Measurements from ENCODE around the gene CAV3. TPM values are rescaled to one million over a fixed set of nuclear protein-coding genes. Genes with fewer than 3 reads are reported as not detected.

The CAV3 gene
- total RNA-seq, 1 donor from 2014 or later = not detected

DNA sequence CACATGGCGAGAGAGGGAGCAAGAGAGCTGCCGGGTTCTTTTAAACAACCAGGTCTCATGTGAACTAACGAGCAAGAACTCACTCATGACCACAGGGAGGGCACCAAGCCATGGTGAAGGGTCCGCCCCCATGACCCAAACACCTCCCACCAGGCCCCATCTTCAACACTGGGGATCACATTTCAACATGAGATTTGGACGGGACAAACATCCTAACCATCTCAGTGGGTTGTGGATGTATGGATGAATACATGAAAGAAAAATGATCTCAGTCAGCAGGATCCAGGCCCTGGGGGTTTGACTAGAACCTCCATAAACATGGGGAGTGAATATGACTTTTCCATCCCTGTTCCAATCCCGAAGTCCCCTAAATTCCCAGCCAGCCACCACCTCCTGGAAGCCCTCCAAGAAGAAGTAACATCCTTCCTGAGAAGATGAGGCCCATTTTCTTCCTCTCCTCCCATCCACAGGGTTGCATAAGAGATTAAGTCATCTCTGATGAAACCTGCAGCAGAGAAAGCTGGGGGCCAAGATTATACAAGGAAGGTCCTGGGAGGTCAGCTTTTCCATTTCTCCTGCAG is 9.5 kb downstream of the CAV3 start:
- Histone ChIP-seq H3K4me3 (no peak overlapping the region), H3K27ac (no peak overlapping the region), H3K9me3 (no peaks in the 10 kb centered on the region), H3K27me3 (no peaks in the 10 kb centered on the region), H3K36me3 (no peaks in the 10 kb centered on the region), H3K4me1 (no peaks in the 10 kb centered on the region)
- TF ChIP-seq, protein P1, sequence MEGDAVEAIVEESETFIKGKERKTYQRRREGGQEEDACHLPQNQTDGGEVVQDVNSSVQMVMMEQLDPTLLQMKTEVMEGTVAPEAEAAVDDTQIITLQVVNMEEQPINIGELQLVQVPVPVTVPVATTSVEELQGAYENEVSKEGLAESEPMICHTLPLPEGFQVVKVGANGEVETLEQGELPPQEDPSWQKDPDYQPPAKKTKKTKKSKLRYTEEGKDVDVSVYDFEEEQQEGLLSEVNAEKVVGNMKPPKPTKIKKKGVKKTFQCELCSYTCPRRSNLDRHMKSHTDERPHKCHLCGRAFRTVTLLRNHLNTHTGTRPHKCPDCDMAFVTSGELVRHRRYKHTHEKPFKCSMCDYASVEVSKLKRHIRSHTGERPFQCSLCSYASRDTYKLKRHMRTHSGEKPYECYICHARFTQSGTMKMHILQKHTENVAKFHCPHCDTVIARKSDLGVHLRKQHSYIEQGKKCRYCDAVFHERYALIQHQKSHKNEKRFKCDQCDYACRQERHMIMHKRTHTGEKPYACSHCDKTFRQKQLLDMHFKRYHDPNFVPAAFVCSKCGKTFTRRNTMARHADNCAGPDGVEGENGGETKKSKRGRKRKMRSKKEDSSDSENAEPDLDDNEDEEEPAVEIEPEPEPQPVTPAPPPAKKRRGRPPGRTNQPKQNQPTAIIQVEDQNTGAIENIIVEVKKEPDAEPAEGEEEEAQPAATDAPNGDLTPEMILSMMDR (IDR thresholded peaks at IDR 0.05) = no peak
- intact Hi-C loops (cut with DNase I) = no loop called here
- peak in 1 of 2 donors; percentile 25 for DNase-seq (ENCODE audit: low spot score in 2 of 2)

DNA sequence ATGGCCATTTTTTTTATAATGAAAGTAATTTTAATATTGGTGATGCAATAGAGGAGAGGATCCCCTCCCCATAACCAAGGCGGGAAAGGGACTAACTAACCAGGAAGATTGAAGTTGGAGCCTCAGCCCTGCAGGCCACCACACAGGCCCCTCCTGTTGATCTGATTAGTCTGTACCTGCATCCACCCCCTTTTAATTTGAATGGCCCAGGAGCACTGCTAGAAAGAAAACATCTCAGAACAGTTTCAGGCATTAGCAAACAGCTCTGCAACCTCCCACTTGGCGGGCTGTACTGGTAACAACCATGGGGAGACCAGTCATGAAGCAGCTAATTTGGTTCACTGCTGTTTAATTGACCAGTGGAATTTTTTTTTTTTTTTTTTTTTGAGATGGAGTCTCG is 10.3 kb downstream of the CAV3 start:
- Histone ChIP-seq H3K36me3 (no peaks in the 10 kb centered on the region), H3K4me3 (no peak overlapping the region), H3K27ac (no peak overlapping the region), H3K9me3 (no peaks in the 10 kb centered on the region), H3K27me3 (no peaks in the 10 kb centered on the region), H3K4me1 (no peaks in the 10 kb centered on the region)
- DNase-seq (ENCODE audit: low spot score in 2 of 2) = peak in 1 of 2 donors; percentile 19
- intact Hi-C loops (cut with DNase I) = no loop called here
- TF ChIP-seq, protein P1 (IDR thresholded peaks at IDR 0.05) = no peak

DNA sequence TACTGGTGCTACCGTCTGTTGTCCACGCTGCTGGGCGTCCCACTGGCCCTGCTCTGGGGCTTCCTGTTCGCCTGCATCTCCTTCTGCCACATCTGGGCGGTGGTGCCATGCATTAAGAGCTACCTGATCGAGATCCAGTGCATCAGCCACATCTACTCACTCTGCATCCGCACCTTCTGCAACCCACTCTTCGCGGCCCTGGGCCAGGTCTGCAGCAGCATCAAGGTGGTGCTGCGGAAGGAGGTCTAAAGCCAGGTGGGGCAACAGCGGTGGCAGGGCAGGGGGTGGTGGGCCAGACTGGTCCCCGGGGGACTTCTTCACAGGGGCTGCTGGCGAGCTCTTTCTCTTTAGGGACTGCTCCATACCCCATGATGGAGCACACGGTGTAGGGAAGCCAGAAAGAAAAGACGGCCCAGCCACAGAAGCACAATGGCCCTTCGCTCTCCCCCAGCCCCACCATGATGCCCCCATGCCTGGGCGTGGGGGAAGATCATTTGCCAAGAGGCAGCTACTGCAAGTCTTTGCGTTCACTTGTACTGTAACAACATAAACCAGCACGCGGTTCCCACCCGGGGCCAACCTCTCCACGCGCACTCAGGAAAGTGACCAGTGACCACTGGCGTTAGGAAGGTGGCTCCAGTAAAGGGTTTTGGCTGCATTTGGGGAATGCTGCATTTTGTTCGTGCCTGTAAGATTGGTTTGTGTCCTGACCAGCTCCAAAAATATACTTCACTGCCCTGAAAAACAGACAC is 12.2 kb downstream of the CAV3 start:
- H3K27me3 ChIP-seq = no peaks in the 10 kb centered on the region
- intact Hi-C loops (cut with DNase I) = no loop called here
- peak in 1 of 2 donors; percentile 38 for DNase-seq (ENCODE audit: low spot score in 2 of 2)
- no peaks in the 10 kb centered on the region for H3K36me3 ChIP-seq
- no peaks in the 10 kb centered on the region for H3K9me3 ChIP-seq
- H3K27ac ChIP-seq = no peak overlapping the region
- no peaks in the 10 kb centered on the region for H3K4me1 ChIP-seq
- no peak overlapping the region for H3K4me3 ChIP-seq
- TF ChIP-seq, protein P1 (IDR thresholded peaks at IDR 0.05) = no peak

DNA sequence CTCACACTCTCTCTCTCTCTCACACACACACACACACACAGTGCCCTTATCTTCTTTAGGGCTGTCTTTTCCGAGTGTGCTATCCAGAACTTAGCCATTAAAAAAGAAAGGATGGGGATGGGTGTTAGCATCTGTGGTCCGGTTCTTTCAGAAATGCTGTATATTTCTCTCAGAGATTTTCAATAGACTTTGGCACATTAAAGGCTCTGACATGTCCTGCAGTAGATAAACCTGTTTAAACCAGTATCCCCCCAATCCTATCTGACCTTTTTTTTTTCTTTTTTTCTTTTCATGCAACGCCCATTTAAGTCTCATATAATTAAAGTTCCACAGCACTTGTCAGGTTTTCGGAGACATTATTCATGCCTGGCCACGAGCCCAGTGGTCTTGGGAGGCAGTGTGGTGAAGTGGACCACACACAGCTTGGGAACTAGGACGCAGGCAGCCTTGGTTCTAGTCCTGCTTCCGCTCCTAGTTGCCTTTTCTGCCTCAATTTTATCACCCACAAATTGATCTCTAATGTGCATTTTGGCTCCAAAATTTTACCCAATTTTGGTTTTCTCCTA is 13.3 kb downstream of the CAV3 start:
- Histone ChIP-seq H3K36me3 (no peaks in the 10 kb centered on the region), H3K4me3 (no peak overlapping the region), H3K9me3 (no peaks in the 10 kb centered on the region), H3K27ac (no peak overlapping the region), H3K27me3 (no peaks in the 10 kb centered on the region), H3K4me1 (no peaks in the 10 kb centered on the region)
- DNase-seq (ENCODE audit: low spot score in 2 of 2) = no peak
- TF ChIP-seq, protein P1 (IDR thresholded peaks at IDR 0.05) = no peak
- intact Hi-C loops (cut with DNase I) = no loop called here

DNA sequence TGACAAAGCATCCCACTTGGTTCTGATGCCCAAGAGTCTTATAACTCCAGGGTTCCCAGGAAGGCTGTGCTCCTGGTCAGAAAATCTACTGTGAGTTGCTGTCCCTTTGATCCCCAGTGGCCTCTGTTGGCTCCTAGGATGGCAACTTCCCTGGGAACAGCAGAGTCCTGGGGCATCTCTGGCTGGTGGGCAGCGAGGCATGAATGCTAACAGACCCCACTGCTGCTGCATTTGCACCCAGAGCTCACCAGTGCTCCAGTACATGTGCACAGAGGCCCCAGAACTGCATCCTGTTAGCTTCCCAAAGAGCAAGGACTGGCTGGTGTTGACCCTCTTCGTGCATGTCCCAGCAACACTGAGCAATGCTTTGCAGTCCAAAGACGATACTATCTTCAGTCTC is 15.7 kb downstream of the CAV3 start:
- intact Hi-C loops (cut with DNase I) = no loop called here
- peak in 1 of 2 donors; percentile 24 for DNase-seq (ENCODE audit: low spot score in 2 of 2)
- H3K4me1 ChIP-seq = no peaks in the 10 kb centered on the region
- no peak overlapping the region for H3K4me3 ChIP-seq
- TF ChIP-seq, protein P1 (IDR thresholded peaks at IDR 0.05) = no peak
- H3K27ac ChIP-seq = no peak overlapping the region
- no peaks in the 10 kb centered on the region for H3K36me3 ChIP-seq
- H3K9me3 ChIP-seq = no peaks in the 10 kb centered on the region
- no peaks in the 10 kb centered on the region for H3K27me3 ChIP-seq

Data from ascending aorta (tissue), 2 donors.